GM12892 (cell line): ENCODE data around the gene SLC7A6.

ENCODE experiments used
- POLR2A ChIP-seq: IDR thresholded peaks from 2 replicates; pipeline ENCODE4 v1.6.1; 2011; ENCODE audit warnings: low read depth, low read length, control low read depth
- POLR2AphosphoS5 ChIP-seq: IDR thresholded peaks from 2 replicates; pipeline ENCODE4 v1.6.1; 2011; ENCODE audit warnings: low read depth, low read length, control low read depth

GRCh38 chr16:68247400-68247799 is 16.9 kb upstream of the SLC7A6 start:
- TF ChIP-seq POLR2AphosphoS5: no peak
- no peak for TF ChIP-seq POLR2A
